Measurements from ENCODE around the gene PALM3. TPM values are rescaled to one million over a fixed set of nuclear protein-coding genes. Genes with fewer than 3 reads are reported as not detected.
"Not testable (repeated sequence)": the region's sequence is repeated elsewhere in the genome, so short reads cannot be mapped to it uniquely, and the experiment has no call there.

The PALM3 gene
- total RNA-seq, 1 experiment from 2014 or later, result not detected

GRCh38 chr19:14050961-14051360 lies 10.9 kb downstream of the PALM3 start:
- in situ Hi-C loops (cut with HindIII; ENCODE audit: low pct_unique_long_range_greater_than_20kb, low sequenced_read_pairs); DNase-seq (ENCODE audit: low read depth, low spot score): not testable (repeated sequence)

- no peak for DNase-seq (ENCODE audit: low read depth, low spot score)
These were observed 11.4 kb downstream of the PALM3 start for GRCh38 chr19:14050512-14050911.

GRCh38 chr19:14048443-14049153 lies 13.3 kb downstream of the PALM3 start:
- peak; percentile 47 for DNase-seq (ENCODE audit: low read depth, low spot score)
- in situ Hi-C loops (cut with HindIII; ENCODE audit: low pct_unique_long_range_greater_than_20kb, low sequenced_read_pairs), result no loop called here

More at GRCh38 chr19:14050512-14050911, 11.4 kb downstream of the PALM3 start:
- in situ Hi-C loops (cut with HindIII; ENCODE audit: low pct_unique_long_range_greater_than_20kb, low sequenced_read_pairs), result no loop called here

GRCh38 chr19:14047866-14048265 lies 14.0 kb downstream of the PALM3 start:
- DNase-seq (ENCODE audit: low read depth, low spot score); in situ Hi-C loops (cut with HindIII; ENCODE audit: low pct_unique_long_range_greater_than_20kb, low sequenced_read_pairs): not testable (repeated sequence)

GRCh38 chr19:14042659-14043608 lies 18.9 kb downstream of the PALM3 start:
- peak; percentile 89 for DNase-seq (ENCODE audit: low read depth, low spot score)
- in situ Hi-C loops (cut with HindIII; ENCODE audit: low pct_unique_long_range_greater_than_20kb, low sequenced_read_pairs), result not testable (repeated sequence)

GRCh38 chr19:14039181-14039580 lies 22.7 kb downstream of the PALM3 start:
- in situ Hi-C loops (cut with HindIII; ENCODE audit: low pct_unique_long_range_greater_than_20kb, low sequenced_read_pairs), result no loop called here
- no peak for DNase-seq (ENCODE audit: low read depth, low spot score)

GRCh38 chr19:14035706-14036105 lies 26.2 kb downstream of the PALM3 start:
- in situ Hi-C loops (cut with HindIII; ENCODE audit: low pct_unique_long_range_greater_than_20kb, low sequenced_read_pairs), result no loop called here
- no peak for DNase-seq (ENCODE audit: low read depth, low spot score)

- in situ Hi-C loops (cut with HindIII; ENCODE audit: low pct_unique_long_range_greater_than_20kb, low sequenced_read_pairs), result not testable (repeated sequence)
- DNase-seq (ENCODE audit: low read depth, low spot score), result peak; percentile 23
These were observed 26.7 kb downstream of the PALM3 start for GRCh38 chr19:14035159-14035558.

- no peak for DNase-seq (ENCODE audit: low read depth, low spot score)
- in situ Hi-C loops (cut with HindIII; ENCODE audit: low pct_unique_long_range_greater_than_20kb, low sequenced_read_pairs), result no loop called here
These were observed 27.9 kb downstream of the PALM3 start for GRCh38 chr19:14033946-14034345.

- in situ Hi-C loops (cut with HindIII; ENCODE audit: low pct_unique_long_range_greater_than_20kb, low sequenced_read_pairs), result no loop called here
- DNase-seq (ENCODE audit: low read depth, low spot score), result peak; percentile 53
These were observed 30.0 kb downstream of the PALM3 start, which contains the start of gene IL27RA for GRCh38 chr19:14031719-14032480. TSS of gene IL27RA (plus strand) at chr19:14031762. CDS start at chr19:14031873, 111 bp downstream.

- in situ Hi-C loops (cut with HindIII; ENCODE audit: low pct_unique_long_range_greater_than_20kb, low sequenced_read_pairs), result no loop called here
- DNase-seq (ENCODE audit: low read depth, low spot score), result no peak
These were observed 30.7 kb downstream of the PALM3 start for GRCh38 chr19:14030997-14031718.

- in situ Hi-C loops (cut with HindIII; ENCODE audit: low pct_unique_long_range_greater_than_20kb, low sequenced_read_pairs), result no loop called here
- DNase-seq (ENCODE audit: low read depth, low spot score), result no peak
These were observed 33.0 kb downstream of the PALM3 start for GRCh38 chr19:14028901-14029300.

GRCh38 chr19:14027856-14028450 lies 33.9 kb downstream of the PALM3 start, which contains the start of gene RLN3:
TSS of gene RLN3 (plus strand) at chr19:14028148. CDS start at chr19:14028205, 57 bp downstream.
- DNase-seq (ENCODE audit: low read depth, low spot score), result no peak
- in situ Hi-C loops (cut with HindIII; ENCODE audit: low pct_unique_long_range_greater_than_20kb, low sequenced_read_pairs), result no loop called here

GRCh38 chr19:14026652-14027192 lies 35.2 kb downstream of the PALM3 start:
- DNase-seq (ENCODE audit: low read depth, low spot score); in situ Hi-C loops (cut with HindIII; ENCODE audit: low pct_unique_long_range_greater_than_20kb, low sequenced_read_pairs): not testable (repeated sequence)

GRCh38 chr19:14023404-14024235 lies 38.3 kb downstream of the PALM3 start:
- in situ Hi-C loops (cut with HindIII; ENCODE audit: low pct_unique_long_range_greater_than_20kb, low sequenced_read_pairs), result no loop called here
- DNase-seq (ENCODE audit: low read depth, low spot score), result peak; percentile 76

GRCh38 chr19:14022469-14022868 lies 39.4 kb downstream of the PALM3 start:
- in situ Hi-C loops (cut with HindIII; ENCODE audit: low pct_unique_long_range_greater_than_20kb, low sequenced_read_pairs), result no loop called here
- no peak for DNase-seq (ENCODE audit: low read depth, low spot score)
